Activated T-cell treated with anti-CD3 and anti-CD28 coated beads, Interleukin-2, amount 50 U/mL, for 72 hours (primary cell): ENCODE results near the gene APP. TPM values are rescaled to one million over a fixed set of nuclear protein-coding genes. Genes with fewer than 3 reads are reported as not detected.

Experiments used
- ATAC-seq, 2 donors: fragments of 150-1000 bp; cut with Tn5 transposase; replicated peaks in 1 of 2; 2 replicates each; pipeline ENCODE4 v1.10.0; 2021; ENCODE audit warnings: moderate library complexity in 2 of 2, mild to moderate bottlenecking in 1 of 2
- DNase-seq, 2 donors: peaks; one replicate each; pipeline ENCODE4 v3.0.0; 2021 to 2022; ENCODE audit warnings: mixed read lengths in 1 of 2
- H3K27ac Mint-ChIP-seq: one replicate; pipeline ENCODE4 v1.8.0; 2022; ENCODE audit warnings: mild to moderate bottlenecking, moderate library complexity, mixed read lengths
- H3K27me3 Mint-ChIP-seq: one replicate; pipeline ENCODE4 v1.8.0; 2022; ENCODE audit warnings: low read depth, mixed read lengths
- H3K36me3 Mint-ChIP-seq, 2 donors: one replicate each; pipeline ENCODE4 v1.8.0; 2022; ENCODE audit warnings: mixed read lengths in 2 of 2, mild to moderate bottlenecking in 1 of 2; ENCODE audit not compliant: insufficient read depth in 2 of 2
- H3K4me1 Mint-ChIP-seq: one replicate; pipeline ENCODE4 v1.8.0; 2022; ENCODE audit warnings: low read depth, mixed read lengths
- H3K4me3 Mint-ChIP-seq, 2 donors: one replicate each; pipeline ENCODE4 v1.8.0; 2022; ENCODE audit warnings: mild to moderate bottlenecking in 2 of 2, mixed read lengths in 2 of 2, moderate library complexity in 2 of 2
- H3K9me3 Mint-ChIP-seq, 2 donors: one replicate each; pipeline ENCODE4 v1.8.0; 2022; ENCODE audit warnings: mixed read lengths in 2 of 2
- total RNA-seq, 2 donors: library from RNA; stranded (reverse); gene quantifications; one replicate each; pipeline ENCODE4 v1.2.3, GENCODE V29; 2022

APP gene
- total RNA-seq, 2 donors from 2014 or later, result 37.2 to 45.0 TPM

DNA sequence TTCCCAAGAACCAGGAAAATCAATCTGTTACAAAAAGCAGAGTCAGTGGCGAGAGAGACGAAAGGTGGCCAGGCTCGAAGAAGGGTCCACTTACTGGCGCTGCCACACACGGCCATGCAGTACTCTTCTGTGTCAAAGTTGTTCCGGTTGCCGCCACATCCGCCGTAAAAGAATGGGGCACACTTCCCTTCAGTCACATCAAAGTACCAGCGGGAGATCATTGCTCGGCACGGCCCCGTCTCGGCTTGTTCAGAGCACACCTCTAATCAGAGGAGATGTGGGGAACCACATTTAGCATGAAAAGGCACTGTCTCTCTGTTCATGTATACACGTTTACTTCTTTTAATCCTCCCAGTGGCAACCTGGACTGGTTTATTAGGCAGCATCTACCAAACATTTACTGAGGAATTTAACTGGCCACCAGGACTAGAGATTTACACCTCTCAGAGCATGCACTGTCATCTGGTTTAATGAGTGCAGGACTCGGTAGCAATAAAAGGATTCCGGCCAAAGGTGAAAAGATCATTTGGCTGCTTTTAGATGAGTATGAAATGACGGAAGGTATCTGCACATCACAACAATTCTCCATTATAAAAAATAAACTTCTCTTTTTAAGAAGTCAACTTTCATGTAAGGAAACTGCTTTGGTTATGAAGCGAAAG lies 170.5 kb downstream of the APP start:
- H3K4me1 Mint-ChIP-seq, result peaks cover 5% of the 10 kb centered on the region
- no peaks in the 10 kb centered on the region for H3K36me3 Mint-ChIP-seq
- no peaks in the 10 kb centered on the region for H3K9me3 Mint-ChIP-seq
- DNase-seq (peak; percentile 28 to 47), ATAC-seq (peak; percentile 81 to 94)
- H3K4me3 Mint-ChIP-seq, result peak overlapping the region; percentile 64 to 68
- H3K27me3 Mint-ChIP-seq, result no peaks in the 10 kb centered on the region
- no peak overlapping the region for H3K27ac Mint-ChIP-seq

DNA sequence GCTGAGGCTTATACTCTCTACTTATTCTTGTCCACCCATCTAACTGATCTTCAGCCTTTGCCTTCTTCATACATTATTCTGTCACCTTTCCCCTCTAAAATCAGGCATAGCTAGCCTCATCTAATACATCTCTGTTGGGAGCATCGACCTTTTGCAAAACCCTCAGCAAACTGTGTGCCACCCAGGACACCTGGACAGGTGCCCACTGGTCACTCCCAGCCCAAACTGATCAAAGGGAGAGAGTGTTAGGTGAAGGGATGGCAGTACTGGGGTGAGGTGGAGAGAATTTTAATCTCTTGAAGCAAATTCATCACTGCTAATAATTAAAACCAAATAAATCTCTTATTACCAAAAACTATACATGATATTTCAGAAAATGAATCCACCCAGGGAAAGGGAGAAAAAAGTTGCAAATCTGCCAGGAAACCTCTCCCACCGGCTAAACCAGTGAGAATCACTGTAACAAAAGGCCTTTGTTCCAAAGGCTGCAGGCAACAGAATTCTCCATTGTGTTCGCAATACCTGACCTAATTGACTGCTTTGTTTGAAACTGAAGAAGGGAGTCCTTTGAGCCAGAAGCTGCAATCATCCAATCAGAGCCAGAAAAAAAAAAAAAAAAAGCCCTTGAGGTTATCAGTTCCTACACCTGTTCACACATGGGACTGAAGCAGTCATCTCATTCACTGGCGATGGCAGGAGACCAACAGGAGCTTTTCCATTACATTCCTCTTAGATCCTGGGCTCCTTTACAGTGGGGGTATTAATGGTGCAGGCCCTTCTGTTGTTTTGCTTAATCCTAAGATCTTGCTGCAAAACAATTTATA lies 172.6 kb downstream of the APP start:
- Mint-ChIP-seq H3K36me3 (no peaks in the 10 kb centered on the region), H3K27ac (no peak overlapping the region), H3K9me3 (no peaks in the 10 kb centered on the region), H3K4me3 (no peak overlapping the region), H3K27me3 (no peaks in the 10 kb centered on the region), H3K4me1 (peaks cover 5% of the 10 kb centered on the region)
- DNase-seq (no peak), ATAC-seq (no peak)

DNA sequence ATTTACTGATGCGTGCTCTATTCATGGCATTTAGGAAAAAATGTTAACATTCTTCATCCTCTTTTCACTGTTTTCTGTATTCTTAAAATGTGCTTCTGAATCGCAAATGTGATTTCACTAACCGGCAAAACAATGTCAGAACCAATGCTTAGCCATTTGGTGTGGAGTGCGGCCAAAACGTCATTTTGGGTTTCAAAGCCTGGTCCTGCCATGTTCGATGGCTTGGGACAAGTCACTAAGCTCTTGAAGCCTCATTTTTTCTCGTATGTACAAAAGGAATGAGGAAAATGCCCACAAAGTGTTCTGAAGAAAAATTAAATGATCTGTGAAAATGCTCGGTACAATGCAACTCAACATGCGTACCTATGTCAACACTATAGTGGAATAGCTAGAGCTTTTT lies 175.3 kb downstream of the APP start:
- no peaks in the 10 kb centered on the region for H3K27me3 Mint-ChIP-seq
- H3K9me3 Mint-ChIP-seq, result no peaks in the 10 kb centered on the region
- H3K36me3 Mint-ChIP-seq, result no peaks in the 10 kb centered on the region
- H3K27ac Mint-ChIP-seq, result no peak overlapping the region
- H3K4me1 Mint-ChIP-seq, result peaks cover 5% of the 10 kb centered on the region
- ATAC-seq (no peak), DNase-seq (no peak)
- H3K4me3 Mint-ChIP-seq, result no peak overlapping the region

DNA sequence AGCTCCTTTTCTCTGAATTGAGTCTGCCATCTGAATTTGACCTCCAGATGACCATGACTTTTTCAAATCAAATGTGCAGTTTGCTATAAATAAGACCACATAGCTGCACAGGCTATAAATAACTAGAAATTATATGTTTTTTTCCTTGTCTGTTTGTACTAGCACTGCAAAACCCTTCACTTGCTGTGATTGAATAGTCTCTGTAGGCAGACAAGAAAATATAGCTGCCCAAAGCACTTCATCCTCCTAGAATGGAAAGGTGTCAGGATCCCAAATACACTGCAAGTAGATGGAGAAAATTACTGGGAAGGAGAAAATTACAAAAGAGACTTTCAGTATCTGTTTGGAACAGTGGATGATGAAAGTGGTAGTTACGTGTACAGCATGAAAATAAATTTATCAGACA lies 175.8 kb downstream of the APP start:
- no peak for DNase-seq
- H3K36me3 Mint-ChIP-seq, result no peaks in the 10 kb centered on the region
- peaks cover 5% of the 10 kb centered on the region for H3K4me1 Mint-ChIP-seq
- H3K27me3 Mint-ChIP-seq, result no peaks in the 10 kb centered on the region
- H3K9me3 Mint-ChIP-seq, result no peaks in the 10 kb centered on the region
- no peak overlapping the region for H3K4me3 Mint-ChIP-seq
- ATAC-seq, result no peak
- H3K27ac Mint-ChIP-seq, result no peak overlapping the region

DNA sequence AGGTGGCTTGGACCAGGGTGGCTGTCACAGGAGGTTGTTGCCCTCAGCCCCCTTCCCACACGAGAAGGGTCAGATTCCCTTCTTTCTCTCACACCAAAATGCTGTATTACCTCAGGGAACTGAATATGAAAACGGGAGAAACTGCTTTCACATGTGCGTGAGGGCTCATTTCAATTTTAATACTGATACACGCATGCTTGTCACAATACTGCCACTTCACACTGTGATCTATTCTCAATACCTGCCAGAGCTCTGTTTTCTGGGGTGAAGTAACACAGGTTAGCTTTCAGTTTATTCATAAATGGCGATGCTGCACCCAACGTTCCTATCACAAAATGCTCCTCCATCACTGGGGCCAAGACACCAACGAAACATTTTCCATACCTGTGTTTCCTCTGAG lies 181.8 kb downstream of the APP start:
- no peaks in the 10 kb centered on the region for H3K4me1 Mint-ChIP-seq
- no peak overlapping the region for H3K27ac Mint-ChIP-seq
- no peaks in the 10 kb centered on the region for H3K9me3 Mint-ChIP-seq
- DNase-seq, result no peak
- no peak for ATAC-seq
- H3K36me3 Mint-ChIP-seq, result peaks cover 0 to 4% of the 10 kb centered on the region in 2 donors
- H3K27me3 Mint-ChIP-seq, result no peaks in the 10 kb centered on the region
- no peak overlapping the region for H3K4me3 Mint-ChIP-seq

DNA sequence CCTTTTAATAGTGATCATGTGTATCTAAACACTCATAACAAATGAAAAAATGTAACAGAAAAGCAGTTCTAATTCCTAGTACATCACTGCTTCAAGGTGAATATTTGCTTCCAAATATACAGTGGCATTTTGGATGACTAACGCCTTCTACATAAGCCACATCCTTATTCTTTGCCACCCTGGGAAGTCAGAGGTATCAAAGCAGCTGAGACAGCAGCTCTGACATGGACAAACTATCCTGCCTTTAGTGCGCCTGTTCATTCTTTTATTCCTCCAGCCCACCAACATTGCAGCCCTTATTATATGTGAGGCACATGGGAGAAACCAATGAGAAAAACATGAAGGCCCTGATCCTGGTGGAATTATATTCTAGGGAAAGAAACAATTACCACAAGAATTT lies 183.0 kb downstream of the APP start:
- Mint-ChIP-seq H3K9me3 (no peaks in the 10 kb centered on the region), H3K4me3 (no peak overlapping the region), H3K36me3 (peaks cover 0 to 4% of the 10 kb centered on the region in 2 donors), H3K4me1 (no peaks in the 10 kb centered on the region), H3K27me3 (no peaks in the 10 kb centered on the region), H3K27ac (peak overlapping the region; percentile 24)
- DNase-seq (no peak), ATAC-seq (no peak)

DNA sequence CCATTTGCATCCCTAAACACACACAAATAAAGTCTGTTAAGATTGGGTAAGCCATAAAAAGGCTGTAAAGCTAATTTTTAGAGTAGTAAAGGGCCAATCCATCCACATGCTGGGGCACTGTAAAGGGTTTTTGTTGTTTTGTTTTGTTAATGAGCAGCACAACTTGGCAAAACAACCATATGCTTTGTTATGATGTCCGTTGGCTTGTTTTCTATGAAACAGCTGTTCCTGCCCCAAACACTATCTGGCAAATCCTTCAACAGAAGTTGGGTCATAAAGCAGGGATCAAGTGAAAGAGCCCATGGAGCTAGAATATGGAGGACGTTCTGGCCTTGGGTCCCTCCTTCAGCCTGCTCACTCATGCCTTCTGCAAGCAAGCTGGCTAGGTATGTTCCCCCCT lies 183.6 kb downstream of the APP start:
- no peak overlapping the region for H3K4me3 Mint-ChIP-seq
- H3K9me3 Mint-ChIP-seq, result no peaks in the 10 kb centered on the region
- no peaks in the 10 kb centered on the region for H3K27me3 Mint-ChIP-seq
- no peak for DNase-seq
- ATAC-seq, result no peak
- H3K36me3 Mint-ChIP-seq, result peaks cover 0 to 7% of the 10 kb centered on the region in 2 donors
- H3K4me1 Mint-ChIP-seq, result no peaks in the 10 kb centered on the region
- H3K27ac Mint-ChIP-seq, result no peak overlapping the region

DNA sequence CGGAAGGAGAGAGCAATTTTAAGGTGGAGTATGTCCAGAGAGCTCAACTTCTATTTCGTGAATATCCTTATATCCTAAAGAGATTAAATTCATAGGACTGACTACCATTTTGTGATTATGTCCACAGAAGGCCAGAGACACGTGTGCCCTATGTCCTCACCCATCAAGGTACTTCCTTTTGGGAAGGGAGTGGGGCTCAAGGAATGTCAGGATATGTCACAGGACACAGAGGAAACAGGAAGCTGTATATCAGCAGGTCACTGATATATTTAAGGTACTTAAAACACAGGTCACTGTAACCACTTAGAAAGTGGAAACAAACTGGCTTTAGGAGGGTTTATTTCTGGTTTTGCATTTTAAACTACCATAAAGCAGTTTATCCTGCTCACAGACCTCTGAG lies 184.6 kb downstream of the APP start:
- no peak for ATAC-seq
- DNase-seq, result no peak
- Mint-ChIP-seq H3K9me3 (no peaks in the 10 kb centered on the region), H3K36me3 (peaks cover 0 to 8% of the 10 kb centered on the region in 2 donors), H3K4me1 (no peaks in the 10 kb centered on the region), H3K4me3 (no peak overlapping the region), H3K27me3 (no peaks in the 10 kb centered on the region), H3K27ac (no peak overlapping the region)

DNA sequence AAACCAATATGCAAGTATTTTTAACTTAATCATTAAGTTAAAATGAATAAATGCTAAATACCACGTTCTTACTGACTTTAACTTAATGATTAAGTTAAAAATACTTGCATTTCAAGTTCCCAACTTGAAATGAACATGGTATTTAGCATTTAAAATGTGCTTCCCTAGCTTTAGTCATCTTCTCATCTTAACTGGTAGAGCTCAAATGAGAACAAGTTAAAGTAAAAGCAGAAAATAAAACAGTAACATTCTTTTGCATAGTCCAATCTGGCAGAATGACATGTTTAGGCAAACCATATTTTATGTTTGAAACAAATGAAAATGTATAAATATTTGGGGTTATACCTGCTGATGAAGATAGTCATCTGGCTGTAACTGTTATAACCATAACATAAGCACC lies 186.0 kb downstream of the APP start:
- H3K36me3 Mint-ChIP-seq, result peaks cover 5 to 9% of the 10 kb centered on the region in 2 donors
- H3K4me3 Mint-ChIP-seq, result no peak overlapping the region
- no peak overlapping the region for H3K27ac Mint-ChIP-seq
- peaks cover 9% of the 10 kb centered on the region for H3K4me1 Mint-ChIP-seq
- DNase-seq, result no peak
- no peaks in the 10 kb centered on the region for H3K9me3 Mint-ChIP-seq
- no peak for ATAC-seq
- H3K27me3 Mint-ChIP-seq, result no peaks in the 10 kb centered on the region

DNA sequence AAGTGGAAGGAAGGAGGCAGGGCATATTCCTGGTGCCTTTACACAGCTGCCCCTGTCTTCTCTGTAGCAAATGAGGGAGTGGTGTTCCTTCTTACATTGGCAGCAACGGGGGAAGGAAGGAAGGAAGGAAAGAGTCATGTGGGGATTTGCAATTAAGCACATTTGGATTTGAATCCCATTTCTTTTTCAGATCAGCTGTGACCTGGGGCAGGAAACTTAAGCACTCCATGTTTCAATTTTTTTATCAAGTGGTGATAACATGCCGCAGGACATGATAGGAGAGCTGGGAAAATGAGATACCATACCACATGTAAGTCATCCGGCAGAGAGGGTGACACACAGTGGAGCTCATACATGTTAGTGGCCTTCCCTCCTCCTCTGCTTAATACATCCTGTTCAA lies 186.8 kb downstream of the APP start:
- H3K27me3 Mint-ChIP-seq, result no peaks in the 10 kb centered on the region
- H3K9me3 Mint-ChIP-seq, result no peaks in the 10 kb centered on the region
- no peak overlapping the region for H3K27ac Mint-ChIP-seq
- peaks cover 5 to 9% of the 10 kb centered on the region in 2 donors for H3K36me3 Mint-ChIP-seq
- ATAC-seq (no peak), DNase-seq (no peak)
- peaks cover 9% of the 10 kb centered on the region for H3K4me1 Mint-ChIP-seq
- H3K4me3 Mint-ChIP-seq, result no peak overlapping the region

DNA sequence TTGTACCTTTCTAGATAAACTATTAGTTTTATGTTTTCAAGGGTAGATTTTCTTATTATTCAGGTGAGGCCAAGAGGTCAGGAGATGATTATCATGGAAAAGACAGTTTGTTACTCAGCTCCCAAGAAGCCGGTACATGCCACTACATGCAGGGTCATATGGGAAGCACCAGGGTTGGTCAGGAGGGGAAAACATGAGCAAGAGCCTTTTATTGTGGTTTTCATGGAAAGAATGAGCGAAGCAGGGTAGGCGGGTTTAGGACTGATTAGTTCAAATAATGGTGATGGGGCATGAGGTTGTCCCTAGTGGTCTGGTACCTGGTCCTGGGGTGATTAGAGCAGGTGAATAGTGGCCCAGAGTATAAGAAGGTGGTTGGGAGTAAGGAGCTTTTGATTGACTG lies 189.9 kb downstream of the APP start:
- ATAC-seq (peak in 1 of 2 donors; percentile 35), DNase-seq (no peak)
- Mint-ChIP-seq H3K4me3 (no peak overlapping the region), H3K4me1 (peaks cover 9% of the 10 kb centered on the region), H3K27ac (peak overlapping the region; percentile 49), H3K27me3 (no peaks in the 10 kb centered on the region), H3K9me3 (no peaks in the 10 kb centered on the region), H3K36me3 (peaks cover 5 to 11% of the 10 kb centered on the region in 2 donors)

DNA sequence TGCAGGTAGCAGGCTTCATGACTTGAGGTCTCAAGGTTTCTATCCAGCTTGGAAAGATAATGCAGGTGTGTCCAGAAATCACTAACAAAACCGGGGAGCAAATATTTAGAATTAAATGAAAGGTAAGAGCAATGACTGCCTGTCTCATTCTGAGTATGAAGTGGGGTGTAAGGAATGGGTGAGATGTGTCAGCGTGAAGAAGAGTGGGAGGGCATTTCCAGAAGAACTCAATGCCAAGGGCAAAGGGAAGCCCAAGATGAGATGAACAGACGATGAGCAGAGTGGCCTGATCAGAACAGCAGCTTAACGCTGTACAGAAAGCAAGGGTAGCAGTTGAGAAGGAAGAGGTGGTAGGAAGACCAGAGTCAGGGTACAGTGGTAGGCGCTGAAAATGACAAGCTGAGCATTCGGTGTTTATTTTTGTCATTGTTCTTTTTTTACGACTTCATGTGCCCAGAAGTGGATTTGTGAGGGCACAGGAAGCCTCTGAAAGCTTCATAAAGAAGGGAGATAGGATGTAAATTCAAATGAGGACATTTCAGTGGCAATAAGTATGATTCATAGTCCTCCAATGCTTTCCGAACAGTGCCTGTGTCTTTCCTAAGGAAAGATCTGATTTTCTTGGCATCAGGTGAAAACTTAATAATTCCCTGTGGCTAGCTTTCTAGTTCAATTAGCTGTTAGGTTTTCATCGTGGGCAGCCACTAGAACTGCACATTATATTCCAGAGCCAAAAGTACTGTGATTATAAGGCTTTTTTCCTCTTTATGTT lies 190.5 kb downstream of the APP start:
- Mint-ChIP-seq H3K27ac (peak overlapping the region; percentile 49), H3K36me3 (peaks cover 7 to 15% of the 10 kb centered on the region in 2 donors), H3K4me1 (peaks cover 9% of the 10 kb centered on the region), H3K9me3 (no peaks in the 10 kb centered on the region), H3K27me3 (no peaks in the 10 kb centered on the region), H3K4me3 (no peak overlapping the region)
- ATAC-seq (peak in 1 of 2 donors; percentile 45), DNase-seq (no peak)

DNA sequence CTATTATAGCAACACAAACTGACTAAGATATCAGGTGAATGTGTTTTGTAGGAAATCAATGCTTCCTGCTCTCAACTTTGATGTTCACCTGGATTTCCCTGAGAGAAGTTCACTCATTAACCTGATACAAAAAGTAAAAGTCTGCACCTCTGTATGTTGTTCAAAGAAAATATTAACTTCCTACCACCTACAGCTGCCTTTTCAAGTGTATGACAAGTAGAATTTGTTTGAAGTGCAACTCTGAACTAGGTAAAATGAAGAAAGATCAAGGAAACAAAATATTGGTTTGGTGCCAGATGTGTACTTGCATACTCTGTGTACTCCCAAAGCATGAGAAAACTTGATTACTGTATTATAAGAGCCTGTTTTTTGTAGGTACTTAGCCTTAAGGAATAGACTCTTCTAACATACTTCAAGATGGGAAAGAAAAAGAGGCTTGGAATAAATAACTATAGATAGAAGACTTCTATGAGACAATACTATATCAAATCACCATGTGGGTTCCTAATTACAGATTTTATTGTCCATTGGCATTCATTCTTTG lies 193.4 kb downstream of the APP start:
- H3K4me1 Mint-ChIP-seq, result peaks cover 9% of the 10 kb centered on the region
- DNase-seq, result no peak
- peaks cover 7 to 33% of the 10 kb centered on the region in 2 donors for H3K36me3 Mint-ChIP-seq
- peaks cover 0 to under 1% of the 10 kb centered on the region in 2 donors for H3K9me3 Mint-ChIP-seq
- H3K27me3 Mint-ChIP-seq, result no peaks in the 10 kb centered on the region
- H3K27ac Mint-ChIP-seq, result peak overlapping the region; percentile 51
- no peak for ATAC-seq
- H3K4me3 Mint-ChIP-seq, result no peak overlapping the region
